T-cell (primary cell): ENCODE results near the gene ACACA. TPM values are rescaled to one million over a fixed set of nuclear protein-coding genes. Genes with fewer than 3 reads are reported as not detected.
"Not testable (repeated sequence)": the region's sequence is repeated elsewhere in the genome, so short reads cannot be mapped to it uniquely, and the experiment has no call there.

Experiments
- ATAC-seq, 4 experiments: fragments of 200-7000 bp in 3 of 4; fragments of 150-1000 bp in 1 of 4; cut with Tn5 transposase; replicated peaks in 1 of 4; 1 replicate in 3 of 4; 2 replicates in 1 of 4; pipeline ENCODE4 v1.10.0; 2021; ENCODE audit warnings: moderate library complexity in 3 of 4, mild to moderate bottlenecking in 2 of 4, moderate number of reproducible peaks in 1 of 4
- CTCF ChIA-PET, 2 donors: fragments of 300-600 bp; sonication (Branson Sonifier 250); formaldehyde crosslinking; loops; one replicate each; lab custom pipeline; 2022; ENCODE audit warnings: antibody characterized with exemption in 2 of 2; lab: Charles Lee
- POLR2A ChIA-PET, 2 donors: fragments of 300-600 bp; sonication (Branson Sonifier 250); formaldehyde crosslinking; loops; one replicate each; lab custom pipeline; 2022; ENCODE audit warnings: antibody characterized with exemption in 2 of 2; lab: Charles Lee
- DNase-seq, 35 experiments: peaks; one replicate each; pipeline versions ENCODE4 v3.0.0 to v3.0.0-alpha.2; 2013 to 2023
- H3K27ac ChIP-seq: one replicate; pipeline ENCODE4 v1.5.1; 2013; ENCODE audit warnings: low read length
- H3K27me3 ChIP-seq, 2 experiments: replicated peaks in 1 of 2; 1 replicate in 1 of 2; 2 replicates in 1 of 2; pipeline versions ENCODE4 v1.6.1 to v1.7.0; 2013; ENCODE audit warnings: low read length in 1 of 2, mixed read lengths in 1 of 2; ENCODE audit not compliant: control insufficient read depth in 2 of 2, insufficient read depth in 2 of 2; ENCODE audit errors: extremely low read depth in 1 of 2
- H3K36me3 ChIP-seq, 2 donors: 1 replicate in 1 of 2; 2 replicates in 1 of 2; pipeline versions ENCODE4 v1.6.1 to v1.7.0; 2013; ENCODE audit warnings: low read length in 1 of 2; ENCODE audit not compliant: control insufficient read depth in 2 of 2, insufficient read depth in 1 of 2; ENCODE audit errors: extremely low read depth in 1 of 2
- H3K4me1 ChIP-seq, 2 experiments: 1 replicate in 1 of 2; 2 replicates in 1 of 2; pipeline versions ENCODE4 v1.6.1 to v1.7.0; 2013; ENCODE audit warnings: low read length in 2 of 2, mixed read lengths in 1 of 2; ENCODE audit not compliant: insufficient read depth in 2 of 2, control insufficient read depth in 1 of 2; ENCODE audit errors: extremely low read depth in 1 of 2
- H3K4me3 ChIP-seq, 2 donors: 1 replicate in 1 of 2; 2 replicates in 1 of 2; pipeline versions ENCODE4 v1.5.1 to v1.7.0; 2013; ENCODE audit warnings: mild to moderate bottlenecking in 2 of 2, low read length in 1 of 2, moderate library complexity in 1 of 2; ENCODE audit not compliant: control insufficient read depth in 1 of 2; ENCODE audit errors: extremely low read depth in 1 of 2
- H3K9me3 ChIP-seq: 2 replicates; pipeline ENCODE4 v1.7.0; 2013
- H3K27ac Mint-ChIP-seq, 2 donors: one replicate each; pipeline ENCODE4 v1.8.0; 2020 to 2021; ENCODE audit warnings: mild to moderate bottlenecking in 2 of 2, mixed read lengths in 2 of 2
- H3K27me3 Mint-ChIP-seq, 2 donors: one replicate each; pipeline ENCODE4 v1.8.0; 2021 to 2022; ENCODE audit warnings: mixed read lengths in 2 of 2
- H3K36me3 Mint-ChIP-seq: one replicate; pipeline ENCODE4 v1.8.0; 2021; ENCODE audit warnings: mixed read lengths
- H3K4me1 Mint-ChIP-seq, 3 donors: one replicate each; pipeline ENCODE4 v1.8.0; 2020 to 2022; ENCODE audit warnings: mixed read lengths in 3 of 3, mild to moderate bottlenecking in 1 of 3
- H3K4me3 Mint-ChIP-seq, 3 donors: one replicate each; pipeline ENCODE4 v1.8.0; 2020 to 2022; ENCODE audit warnings: mild to moderate bottlenecking in 3 of 3, mixed read lengths in 3 of 3, moderate library complexity in 3 of 3
- H3K9me3 Mint-ChIP-seq, 3 donors: one replicate each; pipeline ENCODE4 v1.8.0; 2020 to 2022; ENCODE audit warnings: mixed read lengths in 3 of 3
- WGBS: methylation state at CpG from one replicate; pipeline ENCODE4 v1.1.5; 2013; ENCODE audit warnings: missing lambda C conversion rate; ENCODE audit not compliant: insufficient coverage; 5-methylcytosine and 5-hydroxymethylcytosine counted together
- total RNA-seq, 35 experiments: library from RNA in 6 of 35; stranded (reverse) in 6 of 35; fragments of 120-200 nt in 1 of 35; gene quantifications; one replicate each; pipeline versions ENCODE4 v1.2.1 to v1.2.4 and lab custom pipeline; 2013 to 2026

Gene ACACA
- total RNA-seq, 5 donors from 2014 or later (not counting 1 experiment from before 2014, with no cell fraction given) = 15.9 to 30.2 (median 18.0) TPM

DNA sequence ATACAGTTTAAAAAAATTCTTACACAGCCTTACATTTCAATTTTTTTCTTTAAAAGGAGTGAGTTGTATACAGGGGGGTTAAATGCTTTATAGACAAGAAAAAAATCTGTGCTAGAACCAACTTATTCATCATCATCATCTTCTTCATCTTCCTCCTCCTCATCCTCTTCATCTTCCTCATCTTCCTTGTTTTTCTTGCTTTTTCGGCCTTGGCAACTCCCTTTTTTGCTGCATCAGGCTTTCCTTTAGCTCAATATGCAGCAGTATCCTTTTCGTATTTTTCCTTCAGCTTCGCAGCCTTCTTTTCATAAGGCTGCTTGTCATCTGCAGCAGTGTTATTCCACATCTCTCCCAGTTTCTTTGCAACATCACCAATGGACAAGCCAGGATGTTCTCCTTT lies 263.1 kb downstream of the ACACA start:
- H3K36me3 ChIP-seq, DNase-seq, CTCF ChIA-PET, H3K4me3 Mint-ChIP-seq, H3K27me3 ChIP-seq, H3K4me3 ChIP-seq, H3K9me3 ChIP-seq, H3K27ac ChIP-seq, H3K27me3 Mint-ChIP-seq, ATAC-seq, H3K27ac Mint-ChIP-seq, H3K9me3 Mint-ChIP-seq: not testable (repeated sequence)
- Mint-ChIP-seq H3K36me3 (peaks cover 37% of the 10 kb centered on the region), H3K4me1 (peaks cover 7 to 12% (median 10%) of the 10 kb centered on the region in 3 donors)
- 88% methylated on average over 1 of the region's 3 CpGs for WGBS
- POLR2A ChIA-PET = interaction anchor here in 1 of 2 donors (0.7 kb wide), 1 partner anchor 55 kb away, joined by 3 read pairs; no protein-coding TSS in a partner anchor
- H3K4me1 ChIP-seq = peaks cover 0 to 13% of the 10 kb centered on the region in 2 experiments

DNA sequence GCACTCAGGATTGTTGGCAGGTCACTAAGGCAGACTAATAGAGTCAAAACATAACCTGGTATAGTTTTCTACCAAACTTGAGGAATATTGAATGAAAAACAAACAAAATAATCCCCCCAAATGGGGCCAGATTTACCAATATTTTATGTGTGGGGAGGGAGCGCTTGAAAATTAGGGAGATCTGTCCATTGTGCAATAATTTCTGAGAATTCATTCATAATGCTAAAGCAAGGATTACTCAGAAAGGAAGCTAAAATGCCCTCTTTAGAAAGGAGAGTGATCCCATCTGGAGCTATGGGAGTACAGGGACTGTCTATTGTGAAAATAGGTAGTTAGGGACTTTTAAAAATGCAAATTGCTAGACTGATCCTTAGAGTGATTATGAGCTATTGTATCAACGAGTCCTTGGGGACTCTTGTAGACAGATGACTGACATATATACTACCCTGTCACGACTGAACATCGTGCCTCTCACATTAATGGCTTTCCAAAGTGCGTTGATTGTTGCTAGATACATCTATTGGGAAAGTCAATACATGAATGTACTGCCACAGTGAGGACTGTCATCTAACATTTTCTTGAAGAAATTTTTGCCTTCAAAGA lies 264.2 kb downstream of the ACACA start:
- H3K27me3 Mint-ChIP-seq = no peaks in the 10 kb centered on the region
- Histone ChIP-seq H3K27ac (no peak overlapping the region), H3K36me3 (no peaks in the 10 kb centered on the region), H3K27me3 (no peaks in the 10 kb centered on the region), H3K9me3 (no peaks in the 10 kb centered on the region), H3K4me1 (peaks cover 0 to 6% of the 10 kb centered on the region in 2 experiments), H3K4me3 (no peak overlapping the region)
- no peak overlapping the region for H3K4me3 Mint-ChIP-seq
- DNase-seq = no peak
- no peaks in the 10 kb centered on the region for H3K9me3 Mint-ChIP-seq
- WGBS = 100% methylated on average over 4 of the region's 5 CpGs
- H3K36me3 Mint-ChIP-seq = peaks cover 45% of the 10 kb centered on the region
- ChIA-PET POLR2A (no interaction called here), CTCF (no interaction called here)
- no peak for ATAC-seq
- H3K27ac Mint-ChIP-seq = no peak overlapping the region
- peaks cover 6 to 8% (median 8%) of the 10 kb centered on the region in 3 donors for H3K4me1 Mint-ChIP-seq

DNA sequence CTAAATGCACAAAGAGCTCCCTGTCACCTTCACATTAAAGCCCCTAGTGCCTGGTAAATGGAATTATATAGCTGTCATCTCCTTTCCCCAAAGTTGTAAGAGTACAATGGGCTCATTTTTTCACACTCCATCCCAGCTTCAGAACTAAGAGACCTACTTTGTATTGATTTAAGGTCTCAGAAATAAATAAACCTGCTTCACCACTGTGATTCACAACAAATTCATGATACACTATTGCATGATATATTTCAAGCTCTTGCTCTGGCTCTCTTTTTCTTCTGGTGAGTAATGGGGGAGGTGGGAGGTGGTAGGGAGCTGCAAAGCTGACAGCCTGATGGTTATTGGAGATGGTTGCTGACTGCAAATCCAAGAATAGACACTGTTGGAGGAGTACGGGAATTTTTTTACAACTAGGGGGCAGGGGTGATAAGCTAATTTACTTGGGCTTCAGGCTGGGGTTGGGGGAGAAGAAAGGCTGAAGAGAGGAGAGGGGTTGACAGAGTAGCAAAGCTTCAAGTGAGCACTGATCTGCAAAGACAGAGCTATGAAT lies 268.0 kb downstream of the ACACA start:
- H3K4me1 Mint-ChIP-seq = peaks cover 1 to 14% (median 2%) of the 10 kb centered on the region in 3 donors
- H3K4me3 ChIP-seq = no peak overlapping the region
- H3K27me3 ChIP-seq = no peaks in the 10 kb centered on the region
- ChIA-PET POLR2A (interaction anchor here (0.6 kb wide), 2 partner anchors 59 to 76 kb away, joined by 3 read pairs; no protein-coding TSS in a partner anchor), CTCF (interaction anchor here (0.6 kb wide), 2 partner anchors 12 to 17 kb away, joined by 3 to 4 read pairs; no protein-coding TSS in a partner anchor)
- H3K9me3 Mint-ChIP-seq = no peaks in the 10 kb centered on the region
- no peak overlapping the region for H3K4me3 Mint-ChIP-seq
- H3K27ac ChIP-seq = no peak overlapping the region
- DNase-seq (no peak), ATAC-seq (no peak)
- H3K36me3 ChIP-seq = no peaks in the 10 kb centered on the region
- peaks cover 0 to 12% of the 10 kb centered on the region in 2 experiments for H3K4me1 ChIP-seq
- H3K27me3 Mint-ChIP-seq = no peaks in the 10 kb centered on the region
- no peaks in the 10 kb centered on the region for H3K9me3 ChIP-seq
- peaks cover 26% of the 10 kb centered on the region for H3K36me3 Mint-ChIP-seq
- no peak overlapping the region for H3K27ac Mint-ChIP-seq
- WGBS = 100% methylated on average over 1 of the region's 1 CpG

DNA sequence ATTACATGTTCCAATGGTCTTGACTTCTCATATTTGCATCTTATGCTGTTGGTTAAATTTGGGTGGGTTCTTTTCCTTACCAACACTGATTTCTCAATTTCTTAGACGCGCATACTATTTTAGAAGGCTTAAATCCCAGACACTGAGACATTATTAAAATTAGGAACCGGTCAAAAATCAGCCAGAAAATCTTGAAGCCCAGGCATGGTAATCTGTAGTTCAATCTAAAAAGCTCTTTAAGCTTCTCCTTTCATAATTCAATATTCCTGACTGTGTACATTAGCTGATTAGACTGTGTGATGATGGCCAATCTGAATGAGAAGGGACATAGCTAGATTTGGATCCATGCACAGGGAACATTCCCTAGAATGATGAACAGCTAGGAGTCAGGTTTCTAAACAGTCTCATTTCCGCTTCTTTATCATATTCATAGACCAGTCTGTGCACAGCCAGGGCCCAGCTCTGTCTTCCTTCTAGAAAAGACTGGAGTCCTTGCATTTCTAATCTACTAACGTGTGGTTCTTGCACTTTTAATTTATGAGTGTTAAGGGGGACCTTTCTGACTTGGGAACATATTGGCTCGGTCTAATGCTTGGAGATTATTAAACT lies 268.6 kb downstream of the ACACA start:
- Histone ChIP-seq H3K27ac (no peak overlapping the region), H3K27me3 (no peaks in the 10 kb centered on the region), H3K4me1 (peaks cover 0 to 12% of the 10 kb centered on the region in 2 experiments), H3K4me3 (no peak overlapping the region), H3K9me3 (no peaks in the 10 kb centered on the region), H3K36me3 (no peaks in the 10 kb centered on the region)
- no peak for ATAC-seq
- H3K27me3 Mint-ChIP-seq = no peaks in the 10 kb centered on the region
- no peak for DNase-seq
- no peaks in the 10 kb centered on the region for H3K9me3 Mint-ChIP-seq
- POLR2A ChIA-PET = no interaction called here
- H3K27ac Mint-ChIP-seq = no peak overlapping the region
- 100% methylated on average over 1 of the region's 6 CpGs for WGBS
- H3K36me3 Mint-ChIP-seq = peaks cover 24% of the 10 kb centered on the region
- H3K4me1 Mint-ChIP-seq = peaks cover 1 to 16% (median 2%) of the 10 kb centered on the region in 3 donors
- CTCF ChIA-PET = no interaction called here
- H3K4me3 Mint-ChIP-seq = no peak overlapping the region

DNA sequence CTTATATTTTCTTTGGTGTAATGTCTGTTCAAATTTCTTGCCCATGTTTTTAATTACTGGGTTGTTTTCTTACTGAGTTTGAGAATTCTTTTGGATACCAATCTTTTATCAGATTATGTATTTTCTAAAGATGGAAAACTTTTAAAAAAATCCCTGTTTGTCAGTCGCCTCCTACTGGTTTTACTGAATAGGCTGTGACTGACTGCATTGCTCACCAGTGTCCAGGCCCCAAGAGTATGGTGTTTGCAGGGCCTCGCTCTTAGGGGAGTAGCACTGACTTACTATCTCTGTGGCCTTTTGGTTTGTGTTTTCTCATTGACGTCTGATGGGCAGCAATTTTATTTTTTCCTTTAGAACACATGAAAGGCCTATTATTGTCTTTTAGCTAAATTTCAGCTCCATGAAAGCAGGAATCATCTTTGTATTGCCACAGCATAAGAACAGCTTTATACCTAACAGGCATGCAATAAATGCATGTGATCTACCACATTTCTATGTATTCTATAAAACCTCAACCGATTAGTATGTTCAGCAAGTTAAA lies 269.5 kb downstream of the ACACA start:
- Histone ChIP-seq H3K4me1 (peaks cover 0 to 12% of the 10 kb centered on the region in 2 experiments), H3K36me3 (no peaks in the 10 kb centered on the region), H3K27ac (no peak overlapping the region), H3K27me3 (no peaks in the 10 kb centered on the region), H3K4me3 (no peak overlapping the region), H3K9me3 (no peaks in the 10 kb centered on the region)
- ATAC-seq = no peak
- H3K36me3 Mint-ChIP-seq = peaks cover 22% of the 10 kb centered on the region
- no peaks in the 10 kb centered on the region for H3K9me3 Mint-ChIP-seq
- peaks cover 1 to 16% (median 2%) of the 10 kb centered on the region in 3 donors for H3K4me1 Mint-ChIP-seq
- no peak overlapping the region for H3K27ac Mint-ChIP-seq
- POLR2A ChIA-PET = interaction anchor here in 1 of 2 donors (0.7 kb wide), 1 partner anchor 52 kb away, joined by 3 read pairs; no protein-coding TSS in a partner anchor
- CTCF ChIA-PET = no interaction called here
- no peak for DNase-seq
- no peaks in the 10 kb centered on the region for H3K27me3 Mint-ChIP-seq
- 100% methylated on average over 1 of the region's 4 CpGs for WGBS
- no peak overlapping the region for H3K4me3 Mint-ChIP-seq

DNA sequence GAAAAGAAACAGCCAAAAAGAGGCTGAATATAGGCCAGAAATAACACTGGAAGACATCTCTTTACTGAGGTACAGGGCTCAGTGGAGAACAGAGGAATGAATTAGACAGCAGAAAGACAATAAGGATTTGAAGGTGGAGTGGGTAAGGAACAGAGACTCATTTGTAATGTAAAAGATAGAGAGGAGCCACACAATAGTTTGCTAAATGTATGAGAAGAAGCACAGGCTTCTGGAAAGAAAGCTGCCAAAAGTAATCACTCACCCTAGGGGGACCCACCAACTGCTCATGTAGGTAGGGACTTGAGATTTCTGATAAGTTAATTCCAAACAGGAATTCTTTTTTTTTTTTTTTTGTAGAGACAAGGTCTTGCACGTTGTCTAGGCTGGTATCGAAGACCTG lies 271.1 kb downstream of the ACACA start:
- ChIA-PET POLR2A (no interaction called here), CTCF (no interaction called here)
- WGBS = no CpG with 5 or more reads among the region's 2 CpGs
- Mint-ChIP-seq H3K4me3 (no peak overlapping the region), H3K36me3 (peaks cover 24% of the 10 kb centered on the region), H3K4me1 (peaks cover 1 to 16% (median 2%) of the 10 kb centered on the region in 3 donors), H3K9me3 (no peaks in the 10 kb centered on the region), H3K27ac (no peak overlapping the region), H3K27me3 (no peaks in the 10 kb centered on the region)
- Histone ChIP-seq H3K36me3 (no peaks in the 10 kb centered on the region), H3K27me3 (no peaks in the 10 kb centered on the region), H3K4me3 (no peak overlapping the region), H3K27ac (no peak overlapping the region), H3K4me1 (peaks cover 0 to 12% of the 10 kb centered on the region in 2 experiments), H3K9me3 (no peaks in the 10 kb centered on the region)
- DNase-seq = no peak
- no peak for ATAC-seq
